GM18870 (cell line): ENCODE results near the gene MED12L.
A peak's percentile ranks its signal among the peaks of the same experiment; 100 is the strongest.

Source experiments
- ATAC-seq: cut with Tn5 transposase; IDR thresholded peaks from one replicate; pipeline ENCODE4 v1.9.1; 2021; ENCODE audit warnings: moderate library complexity; ENCODE audit not compliant: unreplicated experiment

MED12L gene

DNA sequence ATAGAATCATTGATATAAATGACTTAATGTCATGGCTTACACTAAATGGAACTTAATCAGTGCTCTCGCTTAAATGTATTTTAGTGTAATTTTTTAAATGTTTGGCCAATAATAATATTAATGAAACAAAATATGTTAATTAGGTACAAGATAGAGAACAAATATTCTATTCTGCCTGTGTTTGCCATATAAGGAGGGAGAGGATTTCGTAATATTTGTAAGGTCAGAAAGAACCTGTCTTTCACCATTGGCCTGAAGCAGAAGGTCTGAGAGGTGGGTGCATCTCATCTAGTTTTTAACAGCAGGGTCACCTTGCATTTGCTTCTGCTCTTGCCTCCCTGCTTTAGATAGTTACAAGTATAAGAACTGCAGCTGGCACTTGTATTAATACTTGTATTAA, 228.7 kb downstream of the MED12L start:
- no peak for ATAC-seq

DNA sequence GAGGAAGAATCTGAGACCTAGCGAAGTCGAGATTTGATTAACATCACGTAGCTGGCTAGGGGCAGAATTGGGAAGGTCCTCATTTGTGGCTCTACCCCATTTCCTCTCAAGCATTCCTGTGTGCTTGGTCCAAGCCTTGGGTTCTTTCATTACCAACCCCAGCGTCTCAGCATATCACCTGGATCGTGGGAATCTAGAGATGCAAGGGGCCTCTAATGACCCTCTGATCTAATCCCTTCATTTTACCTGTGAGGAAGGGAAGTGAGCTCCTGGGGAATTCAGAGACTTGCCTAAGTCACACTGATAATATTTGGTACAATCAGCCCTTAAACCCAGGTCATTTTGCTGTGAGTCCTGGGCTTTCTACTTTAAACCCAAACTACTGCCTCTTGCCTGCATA, 229.1 kb downstream of the MED12L start:
- ATAC-seq, result no peak

DNA sequence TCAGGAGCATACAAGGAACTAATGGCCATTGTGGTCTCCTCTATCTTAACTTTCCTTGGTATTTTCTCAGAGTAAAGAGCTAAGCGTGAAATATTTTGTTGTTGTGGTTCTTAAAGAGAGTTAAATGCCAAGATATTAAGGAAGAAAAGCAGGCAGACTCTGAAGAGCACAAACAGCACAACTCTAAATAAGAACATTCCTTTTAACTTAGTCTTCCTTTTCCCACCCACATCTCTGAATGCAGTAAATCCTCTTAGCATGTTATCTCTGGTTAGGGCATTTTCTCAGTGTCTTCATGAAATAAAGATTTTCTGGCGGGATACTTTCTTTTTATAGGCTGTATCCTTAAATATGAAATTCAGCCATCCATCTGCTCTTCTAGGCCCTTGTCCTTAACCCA, 229.7 kb downstream of the MED12L start:
- no peak for ATAC-seq

DNA sequence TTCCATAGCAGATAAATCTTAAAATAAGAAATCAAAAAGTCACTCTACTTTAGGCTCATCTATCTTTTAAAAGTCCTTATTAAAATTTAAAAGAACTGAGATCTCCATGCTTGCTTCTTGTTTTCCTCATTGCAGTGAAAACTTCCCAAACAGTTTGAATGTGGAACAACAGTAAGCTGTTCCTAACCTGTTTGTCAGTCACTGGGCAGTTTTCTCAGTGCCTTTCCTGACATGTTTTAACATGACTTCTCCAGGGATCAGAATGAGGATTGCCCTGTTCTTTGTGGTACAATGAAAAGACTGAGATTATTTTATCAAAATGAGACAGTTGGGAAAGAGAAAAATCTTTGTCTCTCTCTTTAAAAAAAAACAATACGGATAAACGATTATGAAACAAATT, 230.4 kb downstream of the MED12L start:
- no peak for ATAC-seq

DNA sequence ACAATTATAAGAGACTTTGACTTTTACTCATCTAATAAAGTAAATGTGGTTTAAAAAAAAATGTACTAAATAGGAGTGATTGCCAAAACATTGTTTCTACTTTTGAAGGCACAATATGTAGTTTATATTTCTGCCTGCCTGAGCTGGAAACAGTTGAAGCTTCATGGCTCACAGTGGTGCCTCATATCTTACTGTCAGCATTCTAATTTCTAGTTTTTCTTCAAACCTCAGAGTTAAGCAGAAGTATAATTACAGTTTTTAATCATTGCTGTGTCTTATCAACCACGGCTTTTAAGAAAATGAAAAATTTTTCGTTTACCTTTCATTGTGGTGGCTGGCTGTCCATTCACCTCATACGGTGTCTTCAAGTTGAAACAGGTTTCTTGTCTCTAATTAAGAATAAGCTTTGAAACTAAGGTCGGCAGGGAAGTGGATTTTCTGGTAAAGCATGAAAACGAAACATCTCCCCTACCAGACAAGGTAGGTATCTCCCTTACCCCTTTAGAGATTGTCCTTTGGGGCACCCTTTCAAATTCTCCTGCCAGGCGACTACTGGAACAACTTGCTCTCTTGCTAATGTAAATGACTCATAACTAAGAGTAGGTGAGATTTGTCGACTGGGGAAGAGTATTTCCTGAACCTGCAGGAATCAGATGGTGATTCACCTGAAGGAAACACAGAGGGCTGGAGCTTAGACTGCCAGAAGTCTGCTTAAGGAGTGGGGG, 231.0 kb downstream of the MED12L start, which contains the start of gene GPR87:
Gene GPR87, minus strand, starts transcription at position 554 of the 725 bp plus-strand sequence. CDS start 16,720 bp downstream, outside the sequence.
- peak; percentile 56 for ATAC-seq

DNA sequence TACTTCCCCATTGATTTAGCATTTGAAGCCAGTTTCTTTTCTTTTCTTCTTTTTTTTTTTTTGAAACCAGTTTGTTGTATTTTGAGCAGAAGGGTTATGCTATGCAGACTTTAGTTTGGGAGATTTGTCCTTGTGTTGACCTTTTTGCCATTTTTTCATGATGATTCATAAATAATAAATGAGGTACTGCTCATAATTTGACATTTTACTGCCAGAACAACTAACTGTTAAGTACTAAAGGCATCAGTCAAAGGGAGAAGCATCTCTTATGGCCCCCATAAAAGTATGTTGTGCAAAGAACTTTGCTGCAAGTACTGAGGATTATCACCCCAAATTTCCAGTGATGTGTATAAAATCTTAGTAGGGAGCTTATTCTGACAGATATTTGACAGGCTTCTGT, 232.8 kb downstream of the MED12L start:
- no peak for ATAC-seq

DNA sequence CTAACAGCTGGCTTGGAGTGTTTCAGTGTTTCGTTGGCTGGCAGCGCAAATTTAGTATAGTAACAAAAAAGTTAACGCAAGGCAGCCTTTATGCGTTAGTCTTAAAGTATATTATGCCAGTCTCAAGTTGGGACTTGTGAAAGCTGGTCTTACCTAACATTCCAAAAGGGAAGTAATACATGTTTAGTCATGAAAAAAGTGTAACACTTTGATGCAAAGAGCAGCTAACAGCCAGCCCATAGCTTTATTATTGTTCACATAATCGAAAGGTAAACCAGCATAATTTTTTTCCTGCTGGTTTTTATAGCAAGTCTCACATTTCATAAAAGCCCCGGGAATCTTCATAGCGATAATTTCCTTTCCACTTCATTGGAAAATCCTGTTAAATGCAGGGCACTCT, 233.5 kb downstream of the MED12L start:
- ATAC-seq, result no peak

DNA sequence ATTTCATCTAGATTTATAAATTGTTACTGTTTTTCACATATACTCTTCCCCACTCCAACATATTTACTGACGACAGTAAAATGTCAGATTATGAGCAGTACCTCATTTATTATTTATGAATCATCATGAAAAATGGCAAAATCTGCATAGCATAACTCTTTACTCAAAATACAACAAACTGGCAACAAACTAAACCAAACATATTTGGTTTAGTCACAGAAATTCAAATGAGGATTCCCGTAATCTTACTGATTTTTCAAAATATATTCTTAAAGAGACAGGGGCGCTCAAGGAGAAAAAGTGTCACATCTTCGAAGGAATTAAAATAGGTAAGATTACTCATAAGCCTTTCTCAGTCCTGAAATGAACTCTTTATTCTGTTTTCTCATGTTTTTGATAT, 234.2 kb downstream of the MED12L start:
- ATAC-seq, result no peak

DNA sequence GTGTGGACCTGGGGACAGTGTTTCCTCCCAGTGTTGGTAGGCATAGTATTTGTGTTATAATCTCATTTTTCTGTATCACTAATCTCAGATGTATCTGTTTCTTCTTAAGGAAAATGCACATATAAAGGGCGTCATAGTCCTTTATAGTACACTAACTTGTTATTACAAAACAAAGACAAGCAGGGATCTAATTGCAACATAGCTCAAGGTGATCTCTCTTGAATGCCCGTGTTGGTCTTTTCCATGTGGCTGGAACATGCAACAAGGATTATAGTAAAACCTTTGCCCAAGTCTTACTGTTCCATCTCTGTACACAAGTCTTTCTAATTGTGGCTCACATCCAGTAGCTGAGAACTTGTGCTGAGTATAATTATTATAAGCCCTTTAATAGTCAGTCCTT, 234.7 kb downstream of the MED12L start:
- ATAC-seq, result no peak

DNA sequence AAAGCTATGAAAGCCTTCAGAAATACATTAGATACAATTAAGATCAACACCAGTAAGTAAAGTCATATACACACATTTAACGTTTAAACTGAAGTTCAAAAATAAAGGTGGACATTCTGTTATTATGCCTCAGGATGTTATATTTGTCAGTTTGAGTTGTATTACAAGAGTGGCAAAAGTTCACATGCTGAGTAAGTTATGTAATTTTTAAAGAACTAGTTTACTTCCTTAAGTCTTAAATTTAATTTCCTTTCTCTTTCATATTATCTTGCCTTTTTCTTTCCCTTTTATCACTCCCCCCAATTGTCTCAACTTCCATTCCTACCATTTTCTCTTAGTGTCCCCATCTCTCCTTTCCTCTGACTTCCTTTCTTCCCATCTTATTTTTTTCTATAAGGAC, 236.1 kb downstream of the MED12L start:
- no peak for ATAC-seq

DNA sequence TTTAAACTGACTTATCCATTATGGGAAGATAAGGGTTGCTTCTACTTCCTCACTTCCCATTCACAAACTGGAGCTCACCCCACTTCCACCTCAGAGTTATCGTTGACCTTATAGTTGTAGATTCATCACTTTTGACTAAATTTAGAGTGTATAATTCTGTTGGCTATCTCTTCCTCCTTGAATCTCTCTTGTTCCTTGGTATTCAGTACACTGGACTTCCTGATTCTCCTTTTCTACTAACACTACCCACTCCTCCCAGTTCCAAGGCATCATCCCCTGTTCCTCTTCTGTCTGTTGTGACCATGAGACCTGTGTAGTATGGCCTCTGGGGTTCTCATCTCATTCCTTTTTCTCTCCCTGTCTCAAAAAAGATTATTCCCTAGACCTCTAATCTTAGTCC, 237.0 kb downstream of the MED12L start:
- ATAC-seq, result no peak

DNA sequence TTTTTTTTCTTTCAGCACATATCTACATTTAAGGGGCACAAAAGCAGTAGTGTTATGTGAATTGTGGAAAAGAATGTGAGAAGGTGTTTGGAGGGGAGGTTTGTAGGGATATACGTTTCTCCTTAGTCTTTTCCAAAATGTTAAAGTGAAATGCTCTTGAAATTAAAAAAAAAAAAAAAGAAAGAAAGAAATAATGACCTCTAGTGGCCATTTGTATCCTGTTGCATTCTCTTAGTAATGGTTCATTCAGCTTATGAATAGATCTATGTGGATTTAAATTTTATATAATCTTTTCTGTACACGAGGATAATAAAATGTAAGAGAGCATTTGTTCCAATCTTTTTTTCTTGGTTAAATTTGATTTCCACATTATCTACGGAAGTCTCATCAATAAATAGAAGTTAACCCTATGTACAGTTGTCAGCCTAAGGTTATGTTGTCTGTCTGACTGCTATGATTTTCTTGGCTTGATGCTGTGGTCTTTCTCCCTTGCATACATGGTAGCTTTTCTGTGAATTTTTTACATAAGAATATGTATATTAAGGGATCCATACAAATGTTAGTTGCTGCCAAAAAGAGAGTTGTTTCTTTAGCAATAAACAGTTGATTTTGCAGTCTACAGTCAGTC, 242.2 kb downstream of the MED12L start:
- no peak for ATAC-seq

DNA sequence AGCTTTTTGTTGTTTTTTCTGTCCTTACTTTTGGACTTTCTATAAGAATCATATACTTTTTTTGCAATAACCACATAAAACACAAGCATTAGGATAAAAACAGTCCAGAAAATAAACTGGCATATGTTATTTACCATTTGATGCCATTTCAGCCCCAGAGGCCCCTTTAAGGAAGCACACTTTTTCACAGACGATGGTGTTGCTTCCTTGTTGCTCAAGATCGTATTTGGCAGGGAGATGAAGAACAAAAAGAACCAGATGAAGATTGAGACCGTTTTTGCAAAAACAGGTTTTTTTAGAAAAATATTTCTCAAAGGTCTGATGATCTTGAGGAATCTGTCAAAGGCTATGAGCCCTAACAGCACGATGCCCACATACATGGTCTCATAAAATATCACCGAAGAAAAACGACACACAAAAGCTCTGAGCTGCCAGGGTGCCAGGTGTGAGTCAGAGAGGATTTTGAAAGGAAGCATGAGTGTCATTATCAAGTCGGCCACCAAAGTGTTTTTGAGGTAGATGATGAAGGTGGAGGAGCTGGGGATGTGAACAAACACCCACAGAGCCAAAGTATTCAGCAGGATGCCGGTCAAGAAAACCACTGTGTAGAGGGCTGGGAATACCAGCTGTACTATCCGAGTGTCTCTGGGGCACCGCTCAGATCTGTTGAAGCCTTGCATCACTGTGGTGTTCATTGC, 243.0 kb downstream of the MED12L start:
- no peak for ATAC-seq

DNA sequence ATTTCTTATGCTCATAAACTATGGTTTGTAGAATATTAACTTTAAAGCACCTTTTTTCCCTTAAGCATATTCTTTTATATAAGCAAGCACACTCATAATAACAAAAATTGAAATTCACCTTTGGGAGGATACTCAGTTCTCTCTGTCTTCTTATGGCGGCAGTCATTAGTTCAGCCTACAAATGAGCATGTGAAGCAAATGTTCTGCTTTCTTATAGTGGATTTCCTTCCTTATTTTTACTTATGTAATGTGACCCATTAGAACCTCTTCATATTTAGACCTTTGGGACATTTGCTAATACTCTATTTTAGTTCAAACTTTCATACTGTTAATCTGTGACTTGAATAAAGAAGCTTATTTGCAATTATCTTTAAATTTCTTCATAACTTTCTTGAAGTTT, 243.9 kb downstream of the MED12L start, which contains the start of gene P2RY13:
Gene P2RY13, minus strand, starts transcription at position 187 of the 400 bp plus-strand sequence. Its CDS starts 21 bp downstream, at position 166.
- ATAC-seq, result no peak

DNA sequence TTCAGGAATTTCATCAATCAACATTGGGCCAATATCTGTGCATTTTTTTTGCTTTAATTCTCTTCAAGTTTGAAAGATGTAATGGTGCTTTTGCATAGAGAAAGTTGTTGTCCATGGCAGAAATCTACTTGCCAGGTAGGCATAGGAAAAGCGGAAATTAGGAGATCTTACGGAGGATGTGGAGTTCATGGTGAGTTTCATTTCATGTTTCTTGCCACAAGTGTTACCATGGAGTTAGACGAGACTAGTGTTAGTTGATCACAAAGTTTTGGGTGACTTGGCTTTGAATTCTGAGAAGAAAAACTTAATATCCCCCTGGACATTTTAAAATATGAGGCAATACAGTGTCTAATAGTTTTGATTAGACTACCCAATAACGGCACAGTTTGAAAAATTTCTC, 244.9 kb downstream of the MED12L start:
- ATAC-seq, result no peak

DNA sequence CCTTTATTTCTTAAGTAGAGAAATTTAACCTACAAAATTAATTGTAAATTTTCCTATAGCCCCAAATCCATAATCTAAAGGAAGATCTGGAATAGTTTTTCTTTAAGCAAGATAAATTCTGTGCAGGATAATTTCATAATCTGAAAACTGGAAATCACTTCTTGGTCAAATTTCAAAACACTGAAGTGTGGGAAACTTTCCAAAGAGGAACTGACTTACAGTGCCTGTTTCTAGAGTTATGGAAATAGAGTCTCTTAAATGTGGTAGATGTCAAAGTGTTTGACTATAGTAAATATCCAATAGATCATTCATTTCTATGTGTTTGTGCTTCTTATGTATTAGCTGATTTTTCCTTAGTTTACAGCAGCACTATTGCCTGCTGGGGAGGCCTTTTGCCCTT, 245.4 kb downstream of the MED12L start:
- no peak for ATAC-seq

DNA sequence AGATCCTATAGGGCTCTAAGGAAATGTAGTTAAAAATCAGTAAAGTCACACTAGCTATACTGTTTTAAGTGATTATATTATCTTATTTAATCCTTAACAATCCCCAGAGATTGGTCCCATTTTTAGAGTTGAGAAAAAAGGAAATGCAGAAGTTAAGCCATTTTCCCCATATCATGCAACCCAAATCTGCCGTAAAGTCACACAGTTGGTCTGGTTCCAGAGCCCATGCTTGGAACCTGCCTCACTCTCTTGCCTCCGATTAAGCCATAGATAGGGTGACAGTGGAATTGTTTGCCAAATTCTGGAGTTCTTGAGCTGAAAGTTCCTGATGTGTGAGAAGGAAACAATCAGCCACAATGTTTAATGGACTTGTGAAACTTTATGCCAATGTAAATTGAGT, 246.2 kb downstream of the MED12L start:
- no peak for ATAC-seq

DNA sequence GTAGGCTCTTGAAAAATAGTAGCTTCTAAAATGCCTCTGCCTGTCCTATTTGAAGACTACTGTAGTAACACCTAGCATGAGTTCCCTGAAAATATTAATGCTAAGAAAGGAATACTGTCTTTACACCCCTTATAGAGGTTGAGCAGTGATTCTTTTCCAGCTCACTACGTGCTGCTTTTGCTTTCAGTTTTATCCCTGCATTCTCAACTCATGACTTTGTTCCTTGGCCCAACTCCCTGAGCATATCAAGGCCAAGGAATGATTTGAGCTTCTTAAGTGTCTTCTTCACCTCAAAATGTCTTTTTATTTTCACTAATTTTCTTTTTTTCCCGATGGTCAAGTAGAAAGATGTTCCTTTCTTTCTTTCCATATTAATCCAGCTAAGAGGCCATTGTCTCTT, 260.4 kb downstream of the MED12L start:
- no peak for ATAC-seq

DNA sequence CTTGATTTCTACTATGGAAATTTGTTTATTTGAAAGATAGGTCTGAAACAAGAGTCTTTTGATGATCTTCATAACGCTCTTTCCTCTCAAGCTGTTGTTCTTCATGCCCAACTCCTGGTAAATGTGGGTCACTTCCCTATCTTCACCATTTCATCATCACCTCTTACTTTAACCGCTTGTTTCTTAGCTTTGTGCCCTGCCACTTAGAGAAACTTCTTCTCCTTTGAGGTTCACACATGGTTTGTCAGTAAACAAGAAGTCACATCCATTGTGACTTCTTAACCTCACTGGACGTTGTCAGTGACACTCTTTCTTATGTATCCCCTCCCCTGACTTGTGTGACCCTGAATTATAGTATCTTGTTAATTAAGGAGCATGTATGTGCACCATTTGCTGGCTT, 260.8 kb downstream of the MED12L start:
- no peak for ATAC-seq

DNA sequence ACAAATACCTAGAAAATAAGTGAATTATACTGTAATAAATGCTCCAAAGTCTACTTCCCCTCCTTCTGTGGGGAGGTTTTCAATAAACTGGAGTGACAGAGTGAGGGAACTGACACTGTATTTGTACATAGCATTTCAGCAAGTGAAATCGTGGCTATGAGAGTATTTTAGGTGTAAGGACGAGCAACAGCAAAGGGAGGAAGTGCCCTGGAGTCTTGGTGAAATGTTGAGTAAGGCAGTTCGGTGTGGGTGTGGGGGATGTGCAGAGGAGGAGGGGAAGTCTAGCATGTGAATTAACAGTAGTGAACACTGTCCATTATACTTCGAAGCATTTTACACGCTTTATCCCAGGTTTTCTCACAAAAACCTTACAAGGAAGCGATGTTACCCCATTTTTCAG, 262.0 kb downstream of the MED12L start:
- ATAC-seq, result no peak

DNA sequence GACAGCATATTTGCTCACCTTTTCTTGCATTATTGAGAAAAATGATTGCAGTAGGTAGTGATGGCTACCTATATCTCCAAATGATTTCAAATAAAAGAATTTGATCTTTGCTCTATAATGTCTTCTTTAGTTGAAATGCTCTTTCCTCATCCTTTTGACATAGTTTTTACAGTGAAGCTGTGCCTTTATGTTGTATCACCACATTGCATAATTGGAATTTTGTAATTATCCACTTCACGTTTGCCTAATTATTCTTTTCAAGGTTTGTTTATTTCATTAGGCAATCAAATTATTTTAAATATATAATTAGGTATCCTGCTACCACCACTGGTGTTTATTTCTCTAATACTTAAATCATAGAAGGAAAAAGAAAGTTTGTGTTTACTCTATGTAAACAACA, 265.2 kb downstream of the MED12L start:
- no peak for ATAC-seq

DNA sequence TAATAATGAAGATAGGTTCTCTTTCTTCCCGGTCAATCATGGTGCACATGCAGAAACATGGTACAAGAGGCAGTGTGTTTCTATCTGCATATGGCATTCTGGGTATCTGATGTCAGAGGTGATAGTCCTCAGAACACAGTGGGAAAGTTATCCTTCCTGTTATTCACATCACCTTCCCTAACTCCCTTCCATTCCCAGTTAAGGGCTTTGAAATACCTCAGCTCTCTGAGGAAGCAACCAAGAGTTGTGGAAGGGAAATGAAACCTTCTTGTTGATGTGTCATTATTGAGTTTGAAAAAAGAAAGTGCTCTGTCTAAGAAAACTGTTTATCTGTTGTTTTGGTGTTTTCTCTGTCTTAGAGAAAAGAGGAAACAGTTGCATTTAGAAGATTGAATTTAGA, 265.8 kb downstream of the MED12L start:
- ATAC-seq, result peak; percentile 70
